ENCODE measurements around the gene RAVER1. TPM values are rescaled to one million over a fixed set of nuclear protein-coding genes. Genes with fewer than 3 reads are reported as not detected.

The RAVER1 gene
- total RNA-seq, 1 donor from 2014 or later, result 12.5 TPM

DNA sequence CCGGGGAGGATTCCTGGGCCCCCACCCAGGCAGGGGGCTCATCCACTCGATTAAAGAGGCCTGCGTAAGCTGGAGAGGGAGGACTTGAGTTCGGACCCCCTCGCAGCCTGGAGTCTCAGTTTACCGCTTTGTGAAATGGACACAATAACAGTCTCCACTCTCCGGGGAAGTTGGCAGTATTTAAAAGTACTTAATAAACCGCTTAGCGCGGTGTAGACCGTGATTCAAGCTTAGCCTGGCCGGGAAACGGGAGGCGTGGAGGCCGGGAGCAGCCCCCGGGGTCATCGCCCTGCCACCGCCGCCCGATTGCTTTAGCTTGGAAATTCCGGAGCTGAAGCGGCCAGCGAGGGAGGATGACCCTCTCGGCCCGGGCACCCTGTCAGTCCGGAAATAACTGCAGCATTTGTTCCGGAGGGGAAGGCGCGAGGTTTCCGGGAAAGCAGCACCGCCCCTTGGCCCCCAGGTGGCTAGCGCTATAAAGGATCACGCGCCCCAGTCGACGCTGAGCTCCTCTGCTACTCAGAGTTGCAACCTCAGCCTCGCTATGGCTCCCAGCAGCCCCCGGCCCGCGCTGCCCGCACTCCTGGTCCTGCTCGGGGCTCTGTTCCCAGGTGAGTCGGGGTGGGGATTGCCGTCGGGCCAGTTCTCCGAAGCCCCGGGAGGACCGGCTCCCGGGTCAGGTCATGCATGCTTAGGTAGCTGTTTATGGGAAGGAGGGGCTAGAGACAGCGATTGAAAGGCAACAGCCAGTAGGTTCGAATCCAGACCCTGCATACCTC, 62.5 kb downstream of the RAVER1 start, which contains the start of gene ICAM1:
Gene ICAM1, plus strand, starts transcription at position 505 of the 779 bp plus-strand sequence. Its CDS starts 40 bp downstream, at position 545.
- DNase-seq (ENCODE audit: low read depth), result peak; percentile 33

DNA sequence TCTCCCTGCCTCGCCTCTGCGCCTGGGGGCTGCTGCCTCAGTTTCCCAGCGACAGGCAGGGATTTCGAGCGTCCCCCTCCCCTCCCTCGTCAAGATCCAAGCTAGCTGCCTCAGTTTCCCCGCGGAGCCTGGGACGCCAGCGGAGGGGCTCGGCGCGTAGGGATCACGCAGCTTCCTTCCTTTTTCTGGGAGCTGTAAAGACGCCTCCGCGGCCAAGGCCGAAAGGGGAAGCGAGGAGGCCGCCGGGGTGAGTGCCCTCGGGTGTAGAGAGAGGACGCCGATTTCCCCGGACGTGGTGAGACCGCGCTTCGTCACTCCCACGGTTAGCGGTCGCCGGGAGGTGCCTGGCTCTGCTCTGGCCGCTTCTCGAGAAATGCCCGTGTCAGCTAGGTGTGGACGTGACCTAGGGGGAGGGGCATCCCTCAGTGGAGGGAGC, 63.1 kb downstream of the RAVER1 start:
- DNase-seq (ENCODE audit: low read depth), result no peak

DNA sequence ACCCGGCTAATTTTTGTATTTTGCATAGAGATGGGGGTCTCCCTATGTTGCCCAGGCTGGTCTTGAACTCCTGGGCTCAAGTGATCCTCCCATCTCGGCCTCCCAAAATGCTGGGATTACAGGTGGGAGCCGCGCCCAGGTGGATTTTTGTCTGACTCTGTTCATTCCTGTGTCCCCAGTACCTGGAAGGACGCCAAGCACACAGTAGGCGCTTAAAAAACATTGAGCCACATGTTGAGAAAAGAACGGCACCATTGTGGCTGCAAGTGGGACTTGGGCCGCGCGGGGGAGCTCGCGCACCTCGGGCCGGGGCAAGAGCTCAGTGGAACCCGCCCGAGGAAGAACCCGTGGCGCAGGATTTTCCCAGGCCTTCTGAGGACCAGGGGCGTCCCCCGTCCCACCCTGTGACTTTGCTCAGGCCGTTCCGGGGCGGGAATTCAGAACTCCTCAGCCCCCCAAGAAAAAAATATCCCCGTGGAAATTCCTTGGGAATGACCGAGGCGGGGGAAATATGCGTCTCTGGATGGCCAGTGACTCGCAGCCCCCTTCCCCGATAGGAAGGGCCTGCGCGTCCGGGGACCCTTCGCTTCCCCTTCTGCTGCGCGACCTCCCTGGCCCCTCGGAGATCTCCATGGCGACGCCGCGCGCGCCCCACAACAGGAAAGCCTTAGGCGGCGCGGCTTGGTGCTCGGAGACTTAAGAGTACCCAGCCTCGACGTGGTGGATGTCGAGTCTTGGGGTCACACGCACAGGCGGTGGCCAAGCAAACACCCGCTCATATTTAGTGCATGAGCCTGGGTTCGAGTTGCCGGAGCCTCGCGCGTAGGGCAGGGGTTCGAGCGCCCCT, 63.8 kb downstream of the RAVER1 start:
- DNase-seq (ENCODE audit: low read depth), result peak; percentile 70

DNA sequence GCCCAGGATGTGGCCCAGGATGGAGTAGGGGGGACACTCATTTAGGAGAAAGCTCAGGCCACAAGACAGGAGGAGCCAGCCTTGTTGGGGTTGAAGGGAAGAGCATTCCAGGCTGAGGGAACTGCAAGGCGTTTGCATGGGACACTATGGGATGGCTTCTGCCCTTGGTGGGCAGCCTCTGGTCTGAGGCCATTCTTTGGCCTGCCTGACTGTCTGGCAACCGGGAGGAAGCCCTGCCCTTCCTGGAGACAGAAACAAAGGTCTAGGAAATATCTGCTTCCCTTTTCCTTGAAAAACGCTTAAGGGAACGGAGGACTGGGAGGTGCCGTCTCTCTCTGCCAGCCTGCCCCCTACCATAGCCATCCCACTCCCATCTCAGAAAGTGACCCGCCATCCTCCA, 65.3 kb downstream of the RAVER1 start:
- no peak for DNase-seq (ENCODE audit: low read depth)

DNA sequence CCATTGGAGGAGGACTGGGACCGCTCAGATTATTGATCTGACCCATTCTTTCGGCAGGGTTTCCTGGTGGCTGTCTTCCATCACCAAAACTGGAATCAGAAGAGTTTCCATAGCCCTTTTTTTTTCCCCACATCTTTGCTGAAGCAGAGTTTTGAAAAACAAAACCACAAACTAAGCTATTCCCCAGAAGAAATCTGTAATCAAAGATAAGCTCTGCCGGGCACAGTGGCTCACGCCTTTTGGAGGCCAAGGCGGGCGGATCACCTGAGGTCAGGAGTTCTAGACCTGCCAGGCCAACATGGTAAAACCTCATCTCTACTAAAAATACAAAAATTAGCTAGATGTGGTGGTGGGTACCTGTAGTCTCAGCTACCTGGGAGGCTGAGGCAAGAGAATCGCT, 66.6 kb downstream of the RAVER1 start:
- no peak for DNase-seq (ENCODE audit: low read depth)

Other genes with a start within 250 kb of the RAVER1 start
- gene SHFL, start 247.2 kb downstream of the RAVER1 start, total RNA-seq, result 21.8 and 25.0 TPM in 2 replicates
- 0.11 TPM in 1 of 2 replicates, not detected in the other for gene ANGPTL6, start 230.9 kb downstream of the RAVER1 start, total RNA-seq
- 24.8 and 28.3 TPM in 2 replicates for gene PPAN, start 227.2 kb downstream of the RAVER1 start, total RNA-seq
- gene P2RY11, start 221.8 kb downstream of the RAVER1 start, total RNA-seq, result 3.1 and 4.0 TPM in 2 replicates
- 226 and 251 TPM in 2 replicates for gene EIF3G, start 213.6 kb downstream of the RAVER1 start, total RNA-seq
- gene DNMT1, start 138.6 kb downstream of the RAVER1 start, total RNA-seq, result 53.8 and 70.1 TPM in 2 replicates
- gene S1PR2, start 102.2 kb downstream of the RAVER1 start, total RNA-seq, result 1.8 and 3.5 TPM in 2 replicates
- 64.7 and 94.3 TPM in 2 replicates for gene MRPL4, start 81.3 kb downstream of the RAVER1 start, total RNA-seq
- 5.1 and 21.3 TPM in 2 replicates for gene ICAM1, start 62.4 kb downstream of the RAVER1 start, total RNA-seq
- 1.4 and 3.2 TPM in 2 replicates for gene ICAM4, start 46.6 kb downstream of the RAVER1 start, total RNA-seq
- 7.2 and 8.3 TPM in 2 replicates for gene ICAM5, start 43.6 kb downstream of the RAVER1 start, total RNA-seq
- 1.8 and 4.2 TPM in 2 replicates for gene ZGLP1, start 23.7 kb downstream of the RAVER1 start, total RNA-seq
- 39.4 and 45.8 TPM in 2 replicates for gene FDX2, start 17.5 kb downstream of the RAVER1 start, total RNA-seq
- 4.2 and 5.3 TPM in 2 replicates for gene ICAM3, start 6.1 kb upstream of the RAVER1 start, total RNA-seq
- gene TYK2, start 47.0 kb upstream of the RAVER1 start, total RNA-seq, result 61.6 and 67.2 TPM in 2 replicates
- 200 and 201 TPM in 2 replicates for gene CDC37, start 70.0 kb upstream of the RAVER1 start, total RNA-seq
- 1.1 and 1.2 TPM in 2 replicates for gene PDE4A, start 87.0 kb upstream of the RAVER1 start, total RNA-seq
- gene KEAP1, start 169.8 kb upstream of the RAVER1 start, total RNA-seq, result 80.2 and 102 TPM in 2 replicates
- gene S1PR5, start 183.9 kb upstream of the RAVER1 start, total RNA-seq, result 0.21 and 1.1 TPM in 2 replicates
- gene ATG4D, start 210.4 kb upstream of the RAVER1 start, total RNA-seq, result 36.8 and 52.8 TPM in 2 replicates
- gene KRI1, start 232.5 kb upstream of the RAVER1 start, total RNA-seq, result 13.9 and 22.1 TPM in 2 replicates
- 10.2 and 16.5 TPM in 2 replicates for gene CDKN2D, start 235.4 kb upstream of the RAVER1 start, total RNA-seq

Measured in myocyte (in vitro differentiated cells).